NCI-H1092 (cell line): ENCODE results near the gene ELOVL5.
"Not testable (repeated sequence)": the region's sequence is repeated elsewhere in the genome, so short reads cannot be mapped to it uniquely, and the experiment has no call there.

Experiments used
- DNase-seq: peaks from one replicate; lab custom pipeline; 2025; lab: John Stamatoyannopoulos, UW

The ELOVL5 gene

GRCh38 chr6:53305506-53306005 lies 43.2 kb downstream of the ELOVL5 start:
- not testable (repeated sequence) for DNase-seq

- DNase-seq: not testable (repeated sequence)
Measured at GRCh38 chr6:53304953-53305352, 43.8 kb downstream of the ELOVL5 start.

GRCh38 chr6:53302678-53303360 lies 45.9 kb downstream of the ELOVL5 start:
- DNase-seq: no peak

GRCh38 chr6:53301801-53302537 lies 46.8 kb downstream of the ELOVL5 start:
- DNase-seq: no peak

GRCh38 chr6:53300656-53301551 lies 47.8 kb downstream of the ELOVL5 start:
- no peak for DNase-seq

GRCh38 chr6:53299331-53300005 lies 49.3 kb downstream of the ELOVL5 start:
- no peak for DNase-seq

GRCh38 chr6:53297004-53297403 lies 51.7 kb downstream of the ELOVL5 start:
- no peak for DNase-seq

- DNase-seq: no peak
Measured at GRCh38 chr6:53295176-53295575, 53.6 kb downstream of the ELOVL5 start.

GRCh38 chr6:53294611-53295010 lies 54.1 kb downstream of the ELOVL5 start:
- no peak for DNase-seq

GRCh38 chr6:53294095-53294494 lies 54.7 kb downstream of the ELOVL5 start:
- DNase-seq: peak; percentile 10

GRCh38 chr6:53293691-53294090 lies 55.1 kb downstream of the ELOVL5 start:
- no peak for DNase-seq

GRCh38 chr6:53290537-53291510 lies 57.9 kb downstream of the ELOVL5 start:
- no peak for DNase-seq

GRCh38 chr6:53287336-53288225 lies 61.2 kb downstream of the ELOVL5 start:
- DNase-seq: peak; percentile 33

GRCh38 chr6:53284901-53285300 lies 63.8 kb downstream of the ELOVL5 start:
- no peak for DNase-seq

- no peak for DNase-seq
Measured at GRCh38 chr6:53282741-53283140, 66.0 kb downstream of the ELOVL5 start.

- DNase-seq: no peak
Measured at GRCh38 chr6:53282234-53282633, 66.5 kb downstream of the ELOVL5 start.

- DNase-seq: no peak
Measured at GRCh38 chr6:53281518-53282215, 67.1 kb downstream of the ELOVL5 start.

GRCh38 chr6:53280207-53280606 lies 68.5 kb downstream of the ELOVL5 start:
- DNase-seq: no peak

GRCh38 chr6:53279293-53279692 lies 69.5 kb downstream of the ELOVL5 start:
- DNase-seq: no peak
